ENCODE data around the gene LEFTY1. TPM values are rescaled to one million over a fixed set of nuclear protein-coding genes. Genes with fewer than 3 reads are reported as not detected.

The LEFTY1 gene
- total RNA-seq, 1 donor from 2014 or later = not detected

DNA sequence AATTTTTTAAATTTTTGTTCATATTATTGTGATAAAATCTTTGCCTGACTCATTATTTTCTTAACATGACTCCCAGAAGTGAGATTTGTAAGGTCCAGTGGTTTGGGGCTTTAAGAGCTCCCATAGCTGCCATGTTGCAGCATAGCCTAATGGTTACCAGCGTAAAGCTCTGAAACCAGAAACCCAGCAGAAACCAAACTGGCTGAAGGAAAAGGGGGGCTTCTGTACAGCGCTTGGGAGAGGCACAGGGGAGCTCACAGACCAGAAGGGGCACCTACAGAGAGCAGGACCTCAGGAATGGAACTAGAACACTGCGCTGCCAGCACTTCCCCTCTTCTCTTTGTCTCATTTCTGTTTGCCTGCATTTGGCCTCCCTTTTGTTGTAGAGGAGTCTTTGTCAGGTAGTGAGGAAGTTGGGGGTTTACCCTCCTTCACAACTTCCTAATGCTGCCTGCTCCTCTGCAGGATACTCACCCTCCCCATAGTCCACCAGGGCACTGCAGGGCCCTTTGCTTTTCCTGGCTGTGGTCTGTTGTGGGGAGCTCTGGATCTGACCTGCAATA is 37.7 kb upstream of the LEFTY1 start:
- DNase-seq (peak; percentile 12), ATAC-seq (no peak)
- intact Hi-C loops (cut with DNase I) = no loop called here
- Histone ChIP-seq H3K36me3 (peaks cover 7% of the 10 kb centered on the region), H3K27ac (no peak overlapping the region), H3K4me3 (no peak overlapping the region), H3K4me1 (peaks cover 26% of the 10 kb centered on the region), H3K27me3 (ENCODE audit: low read depth) (no peaks in the 10 kb centered on the region), H3K9me3 (no peaks in the 10 kb centered on the region)
- TF ChIP-seq CTCF (IDR thresholded peaks at IDR 0.05) = no peak

DNA sequence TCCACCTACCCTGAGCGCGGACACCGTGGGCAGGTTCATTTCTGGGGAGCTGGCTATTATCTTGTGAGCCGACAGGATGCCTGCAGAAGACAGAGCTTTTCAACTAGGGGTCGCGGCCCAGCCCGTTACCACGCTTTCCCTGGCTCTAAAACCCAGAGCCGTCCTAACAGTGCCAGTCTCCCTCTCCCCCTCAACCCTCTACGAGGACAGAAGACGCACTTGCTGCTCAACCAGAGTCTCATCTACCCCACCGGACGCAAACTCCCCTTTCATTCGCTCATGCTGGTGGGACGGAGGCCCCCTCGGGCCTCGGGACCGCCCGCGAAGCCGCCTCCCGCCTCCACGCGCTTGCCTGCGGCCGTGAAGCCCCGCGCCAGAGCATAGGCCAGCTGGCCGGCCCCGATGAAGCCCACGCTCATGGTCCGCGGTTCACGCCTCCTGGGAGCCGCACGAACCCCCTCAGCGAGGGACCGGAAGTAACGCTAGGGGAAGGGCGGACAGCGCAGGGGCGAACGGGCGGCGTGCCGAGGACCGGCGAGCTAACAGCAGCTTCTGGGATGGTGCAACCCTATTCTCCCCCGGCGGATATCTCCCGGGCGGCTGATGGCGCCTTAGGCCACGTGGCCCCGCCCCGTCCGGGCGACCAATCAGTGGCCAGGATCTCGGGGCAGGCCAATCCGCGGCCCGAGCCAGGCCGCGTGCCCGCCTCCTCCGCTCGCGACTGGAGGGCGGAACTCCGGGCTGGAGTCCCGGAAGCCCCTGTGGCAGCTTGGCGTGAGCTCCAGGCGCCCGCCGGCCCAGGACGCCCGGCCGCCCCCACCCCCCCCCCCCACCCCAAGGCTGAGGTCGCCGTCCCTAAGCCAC is 35.0 kb upstream of the LEFTY1 start, which contains the start of gene PYCR2:
Gene PYCR2 (minus strand): TSS at position 559 of the 864 bp plus-strand sequence. CDS start 140 bp downstream, at position 419.
- no peaks in the 10 kb centered on the region for H3K9me3 ChIP-seq
- DNase-seq (peak; percentile 96), ATAC-seq (peak; percentile 99)
- peak within 1 kb of the TSS; percentile 98 for H3K4me3 ChIP-seq
- H3K36me3 ChIP-seq = peaks cover 22% of the 10 kb centered on the region
- H3K27ac ChIP-seq = peak within 1 kb of the TSS; percentile 97
- peaks cover 39% of the 10 kb centered on the region for H3K4me1 ChIP-seq
- no peak for TF ChIP-seq CTCF (IDR thresholded peaks at IDR 0.05)
- no peaks in the 10 kb centered on the region for H3K27me3 ChIP-seq (ENCODE audit: low read depth)
- intact Hi-C loops (cut with DNase I) = no loop called here

GRCh38 chr1:225923381-225923691 is 34.4 kb upstream of the LEFTY1 start:
- ATAC-seq (peak; percentile 2 to 47), DNase-seq (peak; percentile 3)
- Histone ChIP-seq H3K27me3 (ENCODE audit: low read depth) (no peaks in the 10 kb centered on the region), H3K9me3 (no peaks in the 10 kb centered on the region), H3K4me3 (peak overlapping the region; percentile 98), H3K4me1 (peaks cover 39% of the 10 kb centered on the region), H3K27ac (peak overlapping the region; percentile 97), H3K36me3 (peaks cover 25% of the 10 kb centered on the region)
- intact Hi-C loops (cut with DNase I) = no loop called here
- no peak for TF ChIP-seq CTCF (IDR thresholded peaks at IDR 0.05)

DNA sequence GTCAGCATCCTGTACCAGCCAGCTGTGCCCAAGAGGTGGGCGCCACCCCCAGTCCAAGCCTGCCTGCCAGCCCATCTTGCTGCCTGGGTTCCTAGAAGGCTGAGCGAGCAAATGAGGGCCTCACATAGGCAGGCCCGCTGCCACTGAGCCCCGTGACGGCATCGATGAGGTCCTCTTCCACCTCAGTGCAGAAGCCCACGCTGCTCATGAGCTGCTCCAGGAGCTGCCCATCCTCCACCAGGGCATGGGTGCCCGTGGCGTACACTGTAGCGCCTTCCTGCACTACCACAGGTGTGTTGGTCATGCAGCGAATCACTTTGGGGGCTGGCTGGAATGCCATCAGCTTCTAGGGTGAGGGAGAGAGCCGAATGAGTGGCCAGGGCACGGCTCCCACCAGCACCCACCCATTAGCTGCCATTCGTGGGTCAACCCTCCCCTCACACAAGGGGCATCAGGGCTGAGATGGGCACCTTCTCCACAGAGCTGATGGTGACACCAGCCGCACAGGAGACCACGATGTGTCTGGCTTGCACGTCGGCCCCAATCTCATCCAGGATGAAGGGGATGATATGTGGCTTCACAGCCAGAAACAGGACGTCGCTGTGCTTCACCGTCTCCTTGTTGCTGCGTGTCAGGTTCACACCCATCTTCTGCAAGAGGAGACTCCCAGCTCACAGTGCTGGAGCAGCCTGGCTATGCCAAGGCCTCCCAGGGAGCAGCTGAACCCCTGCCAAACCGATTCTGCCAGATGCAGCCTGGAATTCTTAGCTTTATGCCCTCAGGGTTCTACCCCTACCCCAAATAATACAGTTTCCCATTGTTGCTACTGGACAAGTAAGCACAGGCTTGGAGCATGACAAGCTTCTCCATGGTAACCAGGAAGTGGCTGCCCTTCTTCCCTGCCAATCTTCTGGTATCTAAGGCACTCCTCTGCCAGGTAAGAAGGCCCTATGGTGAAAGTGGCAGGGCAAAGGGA is 33.1 kb upstream of the LEFTY1 start:
- peaks cover 33% of the 10 kb centered on the region for H3K36me3 ChIP-seq
- ATAC-seq (no peak), DNase-seq (peak; percentile 35)
- no peak overlapping the region for H3K27ac ChIP-seq
- intact Hi-C loops (cut with DNase I) = no loop called here
- H3K4me1 ChIP-seq = peaks cover 39% of the 10 kb centered on the region
- no peaks in the 10 kb centered on the region for H3K9me3 ChIP-seq
- H3K27me3 ChIP-seq (ENCODE audit: low read depth) = no peaks in the 10 kb centered on the region
- no peak overlapping the region for H3K4me3 ChIP-seq
- TF ChIP-seq CTCF (IDR thresholded peaks at IDR 0.05) = no peak

DNA sequence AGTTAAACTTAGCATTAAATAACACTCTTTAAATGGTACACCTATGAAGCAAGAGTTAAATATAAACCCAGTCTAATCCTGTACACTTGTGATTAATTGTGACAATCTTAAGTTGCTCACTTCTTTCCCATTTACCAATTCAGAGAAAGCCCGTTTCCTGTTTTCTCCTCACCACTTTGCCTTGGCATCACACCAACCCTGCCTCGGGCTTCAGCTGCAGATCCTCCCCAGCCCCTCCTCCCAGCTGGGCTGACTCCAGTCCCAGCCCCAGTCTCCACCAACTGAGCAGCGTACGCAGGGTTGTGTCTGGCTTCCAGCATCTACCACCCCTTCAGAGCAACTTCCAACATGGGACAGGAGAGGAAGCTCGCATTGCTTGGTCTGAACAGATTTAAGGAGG is 31.0 kb upstream of the LEFTY1 start:
- intact Hi-C loops (cut with DNase I) = no loop called here
- peak overlapping the region; percentile 34 for H3K27ac ChIP-seq

More for the DNA sequence above, 31.0 kb upstream of the LEFTY1 start:
- no peak for TF ChIP-seq CTCF (IDR thresholded peaks at IDR 0.05)
- Histone ChIP-seq H3K36me3 (peaks cover 53% of the 10 kb centered on the region), H3K27me3 (ENCODE audit: low read depth) (no peaks in the 10 kb centered on the region), H3K4me3 (no peak overlapping the region), H3K9me3 (no peaks in the 10 kb centered on the region), H3K4me1 (peaks cover 37% of the 10 kb centered on the region)
- ATAC-seq (no peak), DNase-seq (peak; percentile 76)

Measured in lower lobe of right lung (tissue), 2 donors.